ENCODE measurements around the gene GTF2A2.
"Not testable (repeated sequence)": the region's sequence is repeated elsewhere in the genome, so short reads cannot be mapped to it uniquely, and the experiment has no call there.

Gene GTF2A2

GRCh38 chr15:59656897-59657634, at the start of gene GTF2A2:
Gene GTF2A2, minus strand, starts transcription at chr15:59657515. Its CDS starts 5,238 bp downstream, at chr15:59652277.
- TF ChIP-seq, protein P1, sequence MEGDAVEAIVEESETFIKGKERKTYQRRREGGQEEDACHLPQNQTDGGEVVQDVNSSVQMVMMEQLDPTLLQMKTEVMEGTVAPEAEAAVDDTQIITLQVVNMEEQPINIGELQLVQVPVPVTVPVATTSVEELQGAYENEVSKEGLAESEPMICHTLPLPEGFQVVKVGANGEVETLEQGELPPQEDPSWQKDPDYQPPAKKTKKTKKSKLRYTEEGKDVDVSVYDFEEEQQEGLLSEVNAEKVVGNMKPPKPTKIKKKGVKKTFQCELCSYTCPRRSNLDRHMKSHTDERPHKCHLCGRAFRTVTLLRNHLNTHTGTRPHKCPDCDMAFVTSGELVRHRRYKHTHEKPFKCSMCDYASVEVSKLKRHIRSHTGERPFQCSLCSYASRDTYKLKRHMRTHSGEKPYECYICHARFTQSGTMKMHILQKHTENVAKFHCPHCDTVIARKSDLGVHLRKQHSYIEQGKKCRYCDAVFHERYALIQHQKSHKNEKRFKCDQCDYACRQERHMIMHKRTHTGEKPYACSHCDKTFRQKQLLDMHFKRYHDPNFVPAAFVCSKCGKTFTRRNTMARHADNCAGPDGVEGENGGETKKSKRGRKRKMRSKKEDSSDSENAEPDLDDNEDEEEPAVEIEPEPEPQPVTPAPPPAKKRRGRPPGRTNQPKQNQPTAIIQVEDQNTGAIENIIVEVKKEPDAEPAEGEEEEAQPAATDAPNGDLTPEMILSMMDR (IDR thresholded peaks at IDR 0.05; ENCODE audit: low read depth, low read length, missing control alignments): no peak
- peak; percentile 82 for DNase-seq (ENCODE audit: low read depth)
- peak within 1 kb of the TSS; percentile 87 for H3K4me3 ChIP-seq (ENCODE audit: low read depth, low read length)
- in situ Hi-C loops (cut with HindIII; ENCODE audit: low sequenced_read_pairs): no loop called here

GRCh38 chr15:59703979-59704796, 46.9 kb upstream of the GTF2A2 start:
- no peak for DNase-seq (ENCODE audit: low read depth)
- H3K4me3 ChIP-seq (ENCODE audit: low read depth, low read length): no peak overlapping the region
- TF ChIP-seq, protein P1 (IDR thresholded peaks at IDR 0.05; ENCODE audit: low read depth, low read length, missing control alignments): no peak
- in situ Hi-C loops (cut with HindIII; ENCODE audit: low sequenced_read_pairs): no loop called here

GRCh38 chr15:59702351-59702750, 45.0 kb upstream of the GTF2A2 start:
- H3K4me3 ChIP-seq (ENCODE audit: low read depth, low read length): no peak overlapping the region
- DNase-seq (ENCODE audit: low read depth): no peak
- TF ChIP-seq, protein P1 (IDR thresholded peaks at IDR 0.05; ENCODE audit: low read depth, low read length, missing control alignments): no peak
- in situ Hi-C loops (cut with HindIII; ENCODE audit: low sequenced_read_pairs): no loop called here

DNA sequence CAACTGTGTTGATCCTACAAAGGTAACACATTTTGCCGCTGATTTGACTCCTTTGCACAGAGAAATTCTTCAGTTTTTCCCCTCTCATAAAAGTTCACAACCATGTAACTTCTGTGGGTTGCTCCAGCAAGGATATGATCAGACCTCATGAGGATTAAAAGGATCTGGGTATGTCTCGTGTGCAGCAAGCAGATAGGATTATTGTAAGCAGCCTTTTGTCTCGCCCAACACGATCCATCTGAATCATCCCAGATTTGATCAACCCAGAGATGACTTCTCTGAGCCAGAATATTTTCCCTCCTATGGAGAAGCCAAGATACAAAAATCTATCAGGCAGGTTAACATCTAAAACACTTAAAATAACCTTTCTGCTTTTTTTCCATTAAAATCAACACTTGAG, 44.6 kb upstream of the GTF2A2 start:
- no peak for DNase-seq (ENCODE audit: low read depth)
- TF ChIP-seq, protein P1 (IDR thresholded peaks at IDR 0.05; ENCODE audit: low read depth, low read length, missing control alignments): no peak
- H3K4me3 ChIP-seq (ENCODE audit: low read depth, low read length): no peak overlapping the region
- in situ Hi-C loops (cut with HindIII; ENCODE audit: low sequenced_read_pairs): no loop called here

GRCh38 chr15:59699810-59700431, 42.6 kb upstream of the GTF2A2 start:
- no peak overlapping the region for H3K4me3 ChIP-seq (ENCODE audit: low read depth, low read length)
- in situ Hi-C loops (cut with HindIII; ENCODE audit: low sequenced_read_pairs): loop anchor here (10.0 kb wide), 2 partner anchors 625 to 745 kb away; no protein-coding TSS in a partner anchor
- no peak for DNase-seq (ENCODE audit: low read depth)
- TF ChIP-seq, protein P1 (IDR thresholded peaks at IDR 0.05; ENCODE audit: low read depth, low read length, missing control alignments): no peak

- H3K4me3 ChIP-seq (ENCODE audit: low read depth, low read length); DNase-seq (ENCODE audit: low read depth): not testable (repeated sequence)
- in situ Hi-C loops (cut with HindIII; ENCODE audit: low sequenced_read_pairs): loop anchor here (10.0 kb wide), 2 partner anchors 627 to 747 kb away; no protein-coding TSS in a partner anchor
Measured at GRCh38 chr15:59698065-59698464, 40.8 kb upstream of the GTF2A2 start.
